ENCODE data around the gene CTNNAL1.

DNA sequence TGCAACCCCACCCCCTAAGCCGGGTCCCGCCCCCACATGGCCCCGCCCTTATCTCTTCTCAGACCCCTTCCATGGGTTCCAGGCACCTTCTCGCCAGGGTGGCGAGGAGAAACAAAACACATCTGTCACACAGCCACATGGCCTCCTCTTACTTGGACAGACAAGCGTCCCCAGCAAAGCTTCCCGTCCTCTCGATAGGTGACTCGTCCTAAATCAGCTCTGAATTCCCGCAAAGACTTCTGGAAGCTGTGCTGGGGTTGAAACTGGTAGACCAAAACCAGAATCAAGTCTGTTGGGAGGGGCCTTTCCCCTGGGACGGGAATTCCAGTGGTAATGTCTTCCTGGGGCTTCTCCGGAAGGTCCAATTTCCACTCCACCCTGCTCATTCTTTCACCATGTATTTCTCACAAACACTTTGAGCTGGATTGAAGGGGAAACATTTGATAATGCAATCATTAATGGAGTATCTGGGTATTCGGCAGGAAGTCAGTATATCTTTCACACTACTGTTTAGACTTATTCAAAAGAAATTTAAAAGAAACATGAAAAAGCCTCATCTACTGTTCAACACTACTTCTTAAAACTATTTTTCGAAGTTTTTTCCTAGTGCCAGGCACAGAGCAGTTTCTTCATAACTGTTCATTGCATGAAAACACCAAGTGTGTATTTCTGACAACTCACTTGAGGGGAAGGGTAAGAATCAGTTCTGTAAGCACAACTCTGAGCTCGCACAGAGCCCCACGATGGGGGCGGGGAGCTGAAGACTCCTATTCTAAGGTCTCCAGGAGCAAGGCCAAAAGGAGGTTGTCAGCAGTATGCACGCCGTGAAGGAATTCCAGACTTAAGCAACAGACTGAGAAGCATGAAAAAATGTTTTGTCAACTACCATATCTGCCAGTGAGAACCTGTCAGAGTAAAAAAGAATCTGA, 644 bp upstream of the CTNNAL1 start:
- no peak for TF ChIP-seq CTCF (conservative IDR thresholded peaks at IDR 0.05; ENCODE audit: low read depth, low read length)
- no peak for TF ChIP-seq EZH2 (IDR thresholded peaks at IDR 0.05; ENCODE audit: borderline replicate concordance, low read depth, low read length, poor library complexity, severe bottlenecking)

Measured in A673 (cell line).